Measurements from ENCODE around the gene C19orf25.

The C19orf25 gene

DNA sequence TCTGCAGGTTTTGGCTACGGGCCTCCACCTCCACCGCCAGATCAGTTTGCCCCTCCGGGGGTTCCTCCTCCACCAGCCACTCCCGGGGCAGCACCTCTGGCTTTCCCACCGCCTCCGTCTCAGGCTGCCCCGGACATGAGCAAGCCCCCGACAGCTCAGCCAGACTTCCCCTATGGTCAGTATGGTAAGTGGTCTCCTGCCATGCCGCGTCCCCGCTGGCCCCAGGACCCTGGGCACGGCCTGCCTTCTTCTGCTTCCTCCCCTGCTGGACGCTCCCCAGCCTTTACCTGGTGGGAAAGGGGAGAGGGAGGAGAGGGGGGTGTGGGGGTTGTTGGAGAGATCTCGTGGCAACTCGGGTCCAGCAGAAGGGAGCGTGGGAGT is 46.5 kb downstream of the C19orf25 start:
- no peak for DNase-seq (ENCODE audit: low read depth)
- TF ChIP-seq, protein P1, sequence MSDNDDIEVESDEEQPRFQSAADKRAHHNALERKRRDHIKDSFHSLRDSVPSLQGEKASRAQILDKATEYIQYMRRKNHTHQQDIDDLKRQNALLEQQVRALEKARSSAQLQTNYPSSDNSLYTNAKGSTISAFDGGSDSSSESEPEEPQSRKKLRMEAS (IDR thresholded peaks at IDR 0.05; ENCODE audit: low read depth, low read length) = no peak
- TF ChIP-seq MYC (IDR thresholded peaks at IDR 0.05; ENCODE audit: low read depth, low read length) = no peak
- TF ChIP-seq, protein P2, sequence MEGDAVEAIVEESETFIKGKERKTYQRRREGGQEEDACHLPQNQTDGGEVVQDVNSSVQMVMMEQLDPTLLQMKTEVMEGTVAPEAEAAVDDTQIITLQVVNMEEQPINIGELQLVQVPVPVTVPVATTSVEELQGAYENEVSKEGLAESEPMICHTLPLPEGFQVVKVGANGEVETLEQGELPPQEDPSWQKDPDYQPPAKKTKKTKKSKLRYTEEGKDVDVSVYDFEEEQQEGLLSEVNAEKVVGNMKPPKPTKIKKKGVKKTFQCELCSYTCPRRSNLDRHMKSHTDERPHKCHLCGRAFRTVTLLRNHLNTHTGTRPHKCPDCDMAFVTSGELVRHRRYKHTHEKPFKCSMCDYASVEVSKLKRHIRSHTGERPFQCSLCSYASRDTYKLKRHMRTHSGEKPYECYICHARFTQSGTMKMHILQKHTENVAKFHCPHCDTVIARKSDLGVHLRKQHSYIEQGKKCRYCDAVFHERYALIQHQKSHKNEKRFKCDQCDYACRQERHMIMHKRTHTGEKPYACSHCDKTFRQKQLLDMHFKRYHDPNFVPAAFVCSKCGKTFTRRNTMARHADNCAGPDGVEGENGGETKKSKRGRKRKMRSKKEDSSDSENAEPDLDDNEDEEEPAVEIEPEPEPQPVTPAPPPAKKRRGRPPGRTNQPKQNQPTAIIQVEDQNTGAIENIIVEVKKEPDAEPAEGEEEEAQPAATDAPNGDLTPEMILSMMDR (IDR thresholded peaks at IDR 0.05; ENCODE audit: low read depth, low read length) = no peak
- TF ChIP-seq POLR2A (IDR thresholded peaks at IDR 0.05; ENCODE audit: extremely low read depth, insufficient read length) = no peak
- H3K4me3 ChIP-seq (ENCODE audit: low read depth, low read length) = no peak overlapping the region

DNA sequence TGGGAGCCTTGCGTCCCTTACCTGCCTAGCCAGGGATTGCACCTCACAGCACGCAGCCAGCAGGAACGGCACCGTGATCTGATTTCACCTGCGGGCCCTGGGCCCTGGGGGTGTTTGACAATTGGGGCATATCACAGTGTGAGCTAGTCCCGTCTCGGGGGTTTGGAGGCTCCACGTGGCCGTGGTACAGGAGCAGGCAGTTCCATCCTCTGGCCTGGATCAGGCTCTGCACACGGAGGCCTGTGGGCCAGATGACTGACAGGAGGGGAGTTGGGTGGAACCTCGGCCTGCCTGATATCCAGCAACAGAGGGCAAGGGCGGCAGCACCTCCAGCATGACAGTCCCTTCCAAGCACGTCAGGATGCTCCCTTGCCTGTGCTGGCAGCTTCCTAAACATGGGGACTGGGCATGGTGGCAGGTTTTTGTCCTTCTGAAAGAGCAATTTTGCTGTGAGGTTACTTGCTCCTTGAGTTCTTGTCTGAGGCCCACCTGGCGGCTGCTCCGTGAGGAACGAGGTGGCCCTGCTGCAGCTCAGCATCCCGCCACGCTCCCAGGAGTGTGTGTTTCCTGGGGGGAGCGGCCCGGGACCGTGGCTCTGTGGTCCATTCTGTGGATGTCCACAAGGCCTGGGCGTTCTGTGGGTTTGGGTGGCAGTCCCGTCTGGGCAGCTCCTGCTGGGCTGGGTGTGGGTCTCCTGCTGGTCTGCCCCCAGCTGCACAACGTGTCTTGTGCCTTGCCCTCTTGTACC is 47.1 kb downstream of the C19orf25 start:
- H3K4me3 ChIP-seq (ENCODE audit: low read depth, low read length) = no peak overlapping the region
- TF ChIP-seq, protein P1 (IDR thresholded peaks at IDR 0.05; ENCODE audit: low read depth, low read length) = no peak
- no peak for TF ChIP-seq POLR2A (IDR thresholded peaks at IDR 0.05; ENCODE audit: extremely low read depth, insufficient read length)
- TF ChIP-seq MYC (IDR thresholded peaks at IDR 0.05; ENCODE audit: low read depth, low read length) = no peak
- TF ChIP-seq, protein P2 (IDR thresholded peaks at IDR 0.05; ENCODE audit: low read depth, low read length) = no peak
- DNase-seq (ENCODE audit: low read depth) = no peak

DNA sequence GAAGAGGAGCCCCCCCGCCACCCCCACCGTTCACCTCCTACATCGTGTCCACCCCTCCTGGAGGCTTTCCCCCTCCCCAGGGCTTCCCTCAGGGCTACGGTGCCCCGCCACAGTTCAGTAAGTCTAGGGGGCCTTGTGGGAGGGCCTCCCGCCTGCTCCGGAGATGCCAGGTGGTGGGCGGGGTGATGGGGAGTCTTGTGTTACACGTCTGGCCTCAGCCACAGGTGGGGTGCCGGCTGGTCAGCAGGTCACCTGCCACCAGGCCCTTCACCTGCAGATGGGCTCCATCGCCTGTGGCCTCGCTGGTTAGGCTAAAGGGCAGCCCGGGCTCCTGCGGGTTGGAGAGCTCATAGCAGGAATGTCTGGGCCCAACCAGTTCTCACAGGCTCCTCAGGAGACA is 48.8 kb downstream of the C19orf25 start:
- H3K4me3 ChIP-seq (ENCODE audit: low read depth, low read length) = no peak overlapping the region
- DNase-seq (ENCODE audit: low read depth) = no peak
- TF ChIP-seq POLR2A (IDR thresholded peaks at IDR 0.05; ENCODE audit: extremely low read depth, insufficient read length) = no peak
- TF ChIP-seq, protein P2 (IDR thresholded peaks at IDR 0.05; ENCODE audit: low read depth, low read length) = no peak
- no peak for TF ChIP-seq MYC (IDR thresholded peaks at IDR 0.05; ENCODE audit: low read depth, low read length)

DNA sequence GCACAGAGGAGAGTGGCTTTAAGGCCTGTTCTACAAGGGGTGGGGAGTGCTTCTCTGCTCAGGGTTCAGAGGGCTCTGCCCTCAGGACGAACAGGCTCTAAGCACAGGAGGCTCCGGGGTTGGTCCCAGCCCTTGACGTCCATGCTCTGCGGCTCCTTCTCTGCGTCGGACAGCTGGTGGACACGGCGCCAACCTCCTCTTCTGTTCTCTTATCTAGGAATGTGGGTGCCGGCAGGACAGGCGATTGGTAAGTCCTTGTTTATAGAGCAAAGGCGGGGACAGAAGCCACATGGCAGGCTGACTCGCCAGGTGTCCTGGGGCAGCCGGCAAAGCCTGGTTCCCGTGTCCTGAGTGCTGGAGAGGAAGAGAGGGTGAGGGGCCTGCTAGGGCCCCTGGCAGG is 49.3 kb downstream of the C19orf25 start:
- H3K4me3 ChIP-seq (ENCODE audit: low read depth, low read length) = no peak overlapping the region
- TF ChIP-seq, protein P2 (IDR thresholded peaks at IDR 0.05; ENCODE audit: low read depth, low read length) = no peak
- TF ChIP-seq POLR2A (IDR thresholded peaks at IDR 0.05; ENCODE audit: extremely low read depth, insufficient read length) (no peak), MYC (IDR thresholded peaks at IDR 0.05; ENCODE audit: low read depth, low read length) (no peak)
- TF ChIP-seq, protein P1 (IDR thresholded peaks at IDR 0.05; ENCODE audit: low read depth, low read length) = no peak
- no peak for DNase-seq (ENCODE audit: low read depth)

DNA sequence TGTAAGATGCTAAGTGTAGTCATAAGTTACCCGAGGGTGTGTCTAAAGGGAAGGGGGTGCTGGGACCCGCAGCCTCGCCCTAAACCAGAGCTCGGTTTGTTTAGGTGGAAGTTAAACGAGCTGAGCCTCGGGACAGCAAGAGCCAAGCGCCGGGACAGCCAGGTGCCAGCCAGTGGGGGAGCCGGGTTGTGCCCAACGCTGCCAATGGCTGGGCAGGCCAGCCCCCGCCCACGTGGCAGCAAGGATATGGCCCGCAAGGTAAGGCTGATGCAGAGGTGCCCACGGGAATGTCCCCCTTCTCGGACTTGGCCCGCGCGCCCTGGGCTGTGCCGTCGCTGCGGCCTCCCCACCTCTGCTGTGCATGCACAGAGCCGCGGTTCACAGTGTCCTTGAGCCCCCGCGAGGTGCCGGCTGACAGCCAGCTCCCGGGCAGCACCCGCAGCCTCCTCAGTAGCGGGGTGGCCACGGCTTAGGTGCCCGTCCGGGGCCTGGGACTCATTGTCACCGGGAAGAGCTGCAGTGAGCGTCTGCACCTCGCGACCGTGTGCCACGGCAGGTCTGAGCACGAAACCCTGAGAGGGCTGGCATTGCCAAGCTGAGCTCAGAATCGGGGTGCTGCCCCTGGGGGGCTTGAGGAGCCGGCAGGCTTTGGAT is 50.1 kb downstream of the C19orf25 start:
- no peak for TF ChIP-seq MYC (IDR thresholded peaks at IDR 0.05; ENCODE audit: low read depth, low read length)
- TF ChIP-seq POLR2A (IDR thresholded peaks at IDR 0.05; ENCODE audit: extremely low read depth, insufficient read length) = no peak
- TF ChIP-seq, protein P2 (IDR thresholded peaks at IDR 0.05; ENCODE audit: low read depth, low read length) = no peak
- TF ChIP-seq, protein P1 (IDR thresholded peaks at IDR 0.05; ENCODE audit: low read depth, low read length) = no peak
- DNase-seq (ENCODE audit: low read depth) = no peak
- H3K4me3 ChIP-seq (ENCODE audit: low read depth, low read length) = no peak overlapping the region

Measured in NB4 (cell line).